H1 (cell line): Measurements from ENCODE around the gene GUCY2D. TPM values are rescaled to one million over a fixed set of nuclear protein-coding genes. Genes with fewer than 3 reads are reported as not detected.

Source experiments
- CTCF ChIA-PET: fragments of 300-600 bp; sonication (Branson Sonifier 250); formaldehyde crosslinking; loops from one replicate; lab custom pipeline; 2021; ENCODE audit not compliant: partially characterized antibody; lab: Charles Lee
- POLR2A ChIA-PET: fragments of 300-600 bp; sonication (Branson Sonifier 250); formaldehyde crosslinking; loops from one replicate; lab custom pipeline; 2021; ENCODE audit warnings: inconsistent platforms; ENCODE audit not compliant: partially characterized antibody; lab: Charles Lee
- DNase-seq, 2 experiments: peaks; one replicate each; pipeline versions ENCODE4 v3.0.0 to v3.0.0-alpha.2; 2010 to 2022; ENCODE audit warnings: low spot score in 2 of 2, low read depth in 1 of 2, mixed read lengths in 1 of 2
- FAIRE-seq: peaks from 2 replicates; lab custom pipeline; 2011; peaks lifted over from hg19 to GRCh38; lab: Jason Lieb, UNC
- H2AFZ ChIP-seq: 2 replicates; pipeline ENCODE4 v1.8.1; 2012; ENCODE audit warnings: low read length, inconsistent platforms
- H2AK5ac ChIP-seq: 2 replicates; pipeline ENCODE4 v1.6.1; 2013; ENCODE audit warnings: low read depth, low read length
- H2BK120ac ChIP-seq: replicated peaks from 2 replicates; pipeline ENCODE3; 2013; ENCODE audit warnings: low read depth, low read length, inconsistent platforms
- H2BK12ac ChIP-seq: 2 replicates; pipeline ENCODE4 v1.6.1; 2013; ENCODE audit warnings: low read depth, low read length
- H2BK15ac ChIP-seq: 2 replicates; pipeline ENCODE4 v1.6.1; 2013; ENCODE audit warnings: low read length
- H2BK20ac ChIP-seq: 2 replicates; pipeline ENCODE4 v1.6.1; 2013; ENCODE audit warnings: low read length
- H2BK5ac ChIP-seq: 2 replicates; pipeline ENCODE4 v1.6.1; 2013; ENCODE audit warnings: low read depth, low read length
- H3K14ac ChIP-seq: 2 replicates; pipeline ENCODE4 v1.6.1; 2013; ENCODE audit warnings: inconsistent platforms; ENCODE audit not compliant: insufficient read length
- H3K18ac ChIP-seq: 2 replicates; pipeline ENCODE4 v1.6.1; 2013; ENCODE audit warnings: low read length; ENCODE audit errors: extremely low read depth
- H3K23ac ChIP-seq: 2 replicates; pipeline ENCODE4 v1.6.1; 2013; ENCODE audit warnings: inconsistent platforms; ENCODE audit not compliant: insufficient read length
- H3K23me2 ChIP-seq: 2 replicates; pipeline ENCODE4 v1.6.1; 2013; ENCODE audit warnings: low read depth, low read length
- H3K27ac ChIP-seq: 2 replicates; pipeline ENCODE4 v1.6.1; 2011; ENCODE audit warnings: low read depth, low read length, inconsistent platforms
- H3K27me3 ChIP-seq, 4 experiments: replicated peaks in 1 of 4; 1 replicate in 1 of 4; 2 replicates in 3 of 4; pipeline versions ENCODE4 v1.6.1 to v1.8.1; 2011 to 2013; ENCODE audit warnings: low read length in 3 of 4, mild to moderate bottlenecking in 3 of 4, inconsistent platforms in 2 of 4, mixed read lengths in 2 of 4, moderate library complexity in 1 of 4; ENCODE audit not compliant: control insufficient read depth in 3 of 4, insufficient read depth in 3 of 4; ENCODE audit errors: extremely low read depth in 1 of 4
- H3K36me3 ChIP-seq, 4 experiments: 2 replicates each; pipeline versions ENCODE4 v1.6.1 to v1.8.1; 2011 to 2013; ENCODE audit warnings: mild to moderate bottlenecking in 4 of 4, low read length in 3 of 4, moderate library complexity in 2 of 4, control low read depth in 1 of 4, inconsistent platforms in 1 of 4; ENCODE audit not compliant: insufficient read depth in 4 of 4, control insufficient read depth in 2 of 4
- H3K4ac ChIP-seq: replicated peaks from 2 replicates; pipeline ENCODE3; 2013; ENCODE audit warnings: low read length, low read depth, mixed read lengths, inconsistent platforms; ENCODE audit not compliant: insufficient read length
- H3K4me1 ChIP-seq, 4 experiments: replicated peaks in 1 of 4; 1 replicate in 1 of 4; 2 replicates in 3 of 4; pipeline versions ENCODE4 v1.6.1 to v1.8.1; 2011 to 2013; ENCODE audit warnings: low read length in 3 of 4, inconsistent platforms in 2 of 4, mixed read lengths in 1 of 4; ENCODE audit not compliant: insufficient read depth in 4 of 4, control insufficient read depth in 3 of 4
- H3K4me2 ChIP-seq, 2 experiments: 2 replicates each; pipeline versions ENCODE4 v1.6.1 to v1.8.1; 2011 to 2013; ENCODE audit warnings: low read depth in 2 of 2, low read length in 2 of 2, control low read depth in 1 of 2, inconsistent platforms in 1 of 2, mild to moderate bottlenecking in 1 of 2; ENCODE audit not compliant: insufficient read depth in 1 of 2
- H3K4me3 ChIP-seq, 4 experiments: fragments of 200-600, 300-600 bp in 1 of 4; sonication (generic), shearing (Covaris generic), sonication (Bioruptor Twin) in 1 of 4; 2 replicates each; pipeline versions ENCODE4 v1.5.1 to v1.8.1; 2011 to 2016; ENCODE audit warnings: low read length in 4 of 4, low read depth in 3 of 4, control low read depth in 2 of 4, inconsistent platforms in 2 of 4, mild to moderate bottlenecking in 2 of 4, mixed read lengths in 1 of 4, moderate library complexity in 1 of 4; ENCODE audit not compliant: insufficient read depth in 2 of 4; ENCODE audit errors: extremely low read depth in 1 of 4
- H3K56ac ChIP-seq: replicated peaks from 2 replicates; pipeline ENCODE3; 2013; ENCODE audit warnings: low read depth, mild to moderate bottlenecking, mixed read lengths, low read length, inconsistent platforms; ENCODE audit not compliant: insufficient read length
- H3K79me1 ChIP-seq: 2 replicates; pipeline ENCODE4 v1.6.1; 2013; ENCODE audit warnings: low read depth, low read length, control low read depth
- H3K79me2 ChIP-seq, 2 experiments: 2 replicates each; pipeline versions ENCODE4 v1.6.1 to v1.8.1; 2012 to 2013; ENCODE audit warnings: low read length in 2 of 2, mild to moderate bottlenecking in 2 of 2, inconsistent platforms in 1 of 2; ENCODE audit not compliant: insufficient read depth in 2 of 2, control insufficient read depth in 1 of 2
- H3K9ac ChIP-seq, 4 experiments: replicated peaks in 1 of 4; 1 replicate in 1 of 4; 2 replicates in 3 of 4; pipeline versions ENCODE4 v1.6.1 to v1.8.1; 2011 to 2013; ENCODE audit warnings: low read depth in 3 of 4, low read length in 3 of 4, control low read depth in 2 of 4, mild to moderate bottlenecking in 2 of 4, moderate library complexity in 2 of 4, inconsistent platforms in 1 of 4; ENCODE audit errors: extremely low read depth in 1 of 4
- H3K9me3 ChIP-seq, 2 experiments: 2 replicates each; pipeline versions ENCODE4 v1.6.1 to v1.8.1; 2012 to 2013; ENCODE audit warnings: mild to moderate bottlenecking in 2 of 2, moderate library complexity in 2 of 2, control low read depth in 1 of 2, inconsistent platforms in 1 of 2, low read depth in 1 of 2, low read length in 1 of 2, mixed read lengths in 1 of 2; ENCODE audit not compliant: insufficient read depth in 2 of 2
- H4K20me1 ChIP-seq, 2 experiments: replicated peaks in 1 of 2; 2 replicates each; pipeline versions ENCODE3 to v1.8.1; 2011 to 2013; ENCODE audit warnings: inconsistent platforms in 2 of 2, low read length in 2 of 2, mild to moderate bottlenecking in 1 of 2; ENCODE audit not compliant: insufficient read depth in 2 of 2, control insufficient read depth in 1 of 2
- H4K5ac ChIP-seq: 2 replicates; pipeline ENCODE4 v1.6.1; 2013; ENCODE audit warnings: low read length, low read depth, mixed read lengths, inconsistent platforms; ENCODE audit not compliant: insufficient read length
- H4K8ac ChIP-seq: 2 replicates; pipeline ENCODE4 v1.8.0; 2013; ENCODE audit warnings: mild to moderate bottlenecking, moderate library complexity, low read length, inconsistent platforms; ENCODE audit not compliant: insufficient read depth; ENCODE audit errors: extremely low read depth
- H4K91ac ChIP-seq: replicated peaks from 2 replicates; pipeline ENCODE3; 2013; ENCODE audit warnings: low read length, mixed read lengths, inconsistent platforms; ENCODE audit not compliant: insufficient read length
- BACH1 ChIP-seq: IDR thresholded peaks from 2 replicates; pipeline ENCODE4 v1.6.1; 2012; ENCODE audit warnings: low read length, improper control_type of control experiment
- BRCA1 ChIP-seq: IDR thresholded peaks from 2 replicates; pipeline ENCODE4 v1.6.1; 2012; ENCODE audit warnings: low read depth, low read length, improper control_type of control experiment
- CEBPB ChIP-seq: IDR thresholded peaks from 2 replicates; pipeline ENCODE4 v1.6.1; 2012; ENCODE audit warnings: low read depth, low read length
- EGR1 ChIP-seq: IDR thresholded peaks from 2 replicates; pipeline ENCODE4 v1.6.1; 2011; ENCODE audit warnings: low read depth, low read length, borderline replicate concordance
- KDM1A ChIP-seq: fragments of 200-600, 300-600 bp; sonication (generic); IDR thresholded peaks from 2 replicates; pipeline ENCODE4 v1.7.1; 2016; ENCODE audit warnings: mild to moderate bottlenecking, low read length, borderline replicate concordance
- RAD21 ChIP-seq, 2 experiments: IDR thresholded peaks in 1 of 2; conservative IDR thresholded peaks in 1 of 2; 2 replicates each; pipeline ENCODE4 v1.6.1; 2011; ENCODE audit warnings: low read depth in 2 of 2, low read length in 2 of 2, improper control_type of control experiment in 1 of 2, inconsistent platforms in 1 of 2, mild to moderate bottlenecking in 1 of 2, moderate library complexity in 1 of 2
- TAF7 ChIP-seq: optimal IDR thresholded peaks from 2 replicates; pipeline ENCODE3; 2011; ENCODE audit warnings: low read depth, mild to moderate bottlenecking, inconsistent platforms, low read length, moderate library complexity, borderline replicate concordance
- WGBS, 2 experiments: shearing (Covaris generic) in 1 of 2; methylation state at CpG; one replicate each; pipeline versions ENCODE4 v1.1.6 to v1.1.7; 2013 to 2015; ENCODE audit warnings: low lambda C conversion rate in 2 of 2, mixed read lengths in 2 of 2, inconsistent platforms in 1 of 2, low coverage in 1 of 2, missing lambda C conversion rate in 1 of 2; ENCODE audit not compliant: insufficient replicate concordance in 2 of 2, insufficient coverage in 1 of 2, insufficient read length in 1 of 2; ENCODE audit errors: extremely low coverage in 1 of 2, missing lambda C conversion rate in 1 of 2; 5-methylcytosine and 5-hydroxymethylcytosine counted together
- polyA plus RNA-seq, 7 experiments: library from polyadenylated mRNA; depleted of rRNA in 3 of 7; stranded (reverse) in 5 of 7; unstranded in 2 of 7; fragments of >200 nt in 5 of 7; fragments of 200-250 nt in 2 of 7; gene quantifications; 1 replicate in 5 of 7; 2 replicates in 1 of 7; 4 replicates in 1 of 7; pipeline versions ENCODE4 v1.2.1 to v1.2.3, GENCODE V29; 2011 to 2013; ENCODE audit warnings: missing spikeins in 2 of 7, mixed read lengths in 2 of 7
- total RNA-seq: library from RNA; stranded (reverse); fragmentation: NEBNext Ultra II Directional; extraction: Animal tissue kit (Norgen Biotek cat#: 25700); gene quantifications from 2 replicates; pipeline ENCODE4 v1.2.1, GENCODE V29; 2021

The GUCY2D gene
- total and polyA plus RNA-seq, 2 of the 8 experiments (the other 6 are each of a cell fraction or from before 2014, with no cell fraction given): 0.20 to 0.48 TPM

DNA sequence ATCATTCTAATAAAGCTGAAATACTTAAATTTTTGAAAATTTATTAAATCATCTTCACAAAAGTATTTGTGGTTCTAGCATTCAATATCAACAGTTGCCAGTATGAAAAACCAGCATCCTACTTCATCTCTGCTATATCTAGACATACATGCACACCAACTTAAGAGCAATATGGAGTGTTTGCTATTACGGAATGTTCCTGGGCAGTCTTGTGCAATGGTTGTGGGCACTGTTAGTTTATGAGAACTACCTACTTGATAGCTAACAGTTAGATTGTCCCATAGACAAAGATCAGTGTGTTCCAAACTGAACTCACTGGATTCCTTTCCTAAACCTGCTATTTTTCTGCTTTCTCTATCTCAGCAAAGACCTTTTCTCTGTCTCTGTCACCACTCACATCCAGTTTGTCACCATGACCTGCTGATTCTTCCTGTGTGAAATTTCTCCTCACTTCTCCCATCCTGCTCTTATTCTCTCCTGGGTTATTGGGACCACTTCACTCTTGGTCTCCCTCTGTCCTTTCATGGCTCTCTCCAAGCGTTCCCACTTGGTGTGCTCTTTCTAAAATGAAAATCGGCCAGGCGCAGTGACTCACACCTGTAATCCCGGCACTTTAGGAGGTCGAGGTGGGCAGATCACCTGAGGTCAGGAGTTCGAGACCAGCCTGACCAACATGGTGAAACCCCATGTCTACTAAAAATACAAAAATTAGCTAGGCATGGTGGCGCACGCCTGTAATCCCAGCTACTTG is 42.7 kb upstream of the GUCY2D start:
- Histone ChIP-seq H3K18ac (no peak overlapping the region), H3K4me3 (no peak overlapping the region), H2AFZ (no peak overlapping the region), H3K9me3 (no peaks in the 10 kb centered on the region), H3K79me2 (no peaks in the 10 kb centered on the region), H2AK5ac (no peak overlapping the region), H2BK12ac (no peak overlapping the region), H3K4ac (no peak overlapping the region), H3K4me2 (no peak overlapping the region), H4K8ac (no peak overlapping the region), H3K23ac (no peak overlapping the region), H3K14ac (no peak overlapping the region), H3K56ac (no peak overlapping the region), H2BK120ac (no peak overlapping the region), H2BK5ac (no peak overlapping the region), H3K4me1 (no peaks in the 10 kb centered on the region), H4K91ac (no peak overlapping the region), H2BK15ac (no peak overlapping the region), H3K27me3 (no peaks in the 10 kb centered on the region; a peak in 3 of 7 replicates), H3K79me1 (no peaks in the 10 kb centered on the region), H4K5ac (no peak overlapping the region), H3K9ac (no peak overlapping the region), H3K27ac (no peak overlapping the region), H3K23me2 (no peaks in the 10 kb centered on the region), H3K36me3 (no peaks in the 10 kb centered on the region), H2BK20ac (no peak overlapping the region), H4K20me1 (no peaks in the 10 kb centered on the region)
- POLR2A ChIA-PET: interaction anchor here (0.6 kb wide), 1 partner anchor 274 kb away, joined by 3 read pairs; no protein-coding TSS in a partner anchor
- TF ChIP-seq EGR1 (no peak), BACH1 (no peak), RAD21 (IDR thresholded peaks at IDR 0.05 in 1 of 2, conservative IDR thresholded peaks at IDR 0.05 in 1 of 2; ENCODE audit: low read depth in 2 of 2, low read length in 2 of 2) (no peak), BRCA1 (no peak), TAF7 (no peak), KDM1A (no peak), CEBPB (no peak)
- CTCF ChIA-PET: interaction anchor here (0.7 kb wide), 1 partner anchor 1504 kb away, joined by 3 read pairs; no protein-coding TSS in a partner anchor
- WGBS, 2 experiments: 92% methylated on average over 9 of the region's 9 CpGs; no CpG with 5 or more reads in 1 of the 2 experiments
- DNase-seq (no peak), FAIRE-seq (no peak)
